ENCODE data around the gene FAM124A.

DNA sequence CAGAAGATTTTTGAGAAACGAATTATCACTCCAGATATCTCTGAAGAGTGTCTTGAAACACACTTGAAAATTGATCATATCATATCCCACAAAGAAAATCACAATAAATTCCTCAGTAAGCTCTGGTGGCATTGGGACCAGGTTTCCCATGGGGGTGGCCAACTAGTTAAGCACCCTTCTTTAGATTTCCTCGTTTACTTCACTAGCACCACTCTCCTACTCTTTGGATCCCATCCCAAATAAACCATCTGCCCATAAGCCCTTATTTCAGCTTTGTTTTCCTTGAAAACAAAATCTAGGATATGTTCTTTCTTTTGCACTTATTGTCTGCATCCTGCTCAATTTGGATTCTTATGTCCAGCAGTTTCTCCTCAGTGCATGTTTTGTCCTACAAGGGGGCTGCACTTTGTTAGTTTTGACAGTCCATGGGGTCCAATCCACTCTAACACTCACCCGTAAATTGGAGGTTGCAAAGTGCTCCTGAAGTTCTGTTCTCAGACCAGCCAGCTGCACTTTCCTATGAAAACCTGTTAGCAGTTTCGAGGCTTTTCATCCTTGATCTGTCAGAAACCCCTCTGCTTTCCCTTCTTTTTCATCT, 40.3 kb upstream of the FAM124A start:
- no peak for TF ChIP-seq POLR2A (IDR thresholded peaks at IDR 0.05)
- TF ChIP-seq, protein P1, sequence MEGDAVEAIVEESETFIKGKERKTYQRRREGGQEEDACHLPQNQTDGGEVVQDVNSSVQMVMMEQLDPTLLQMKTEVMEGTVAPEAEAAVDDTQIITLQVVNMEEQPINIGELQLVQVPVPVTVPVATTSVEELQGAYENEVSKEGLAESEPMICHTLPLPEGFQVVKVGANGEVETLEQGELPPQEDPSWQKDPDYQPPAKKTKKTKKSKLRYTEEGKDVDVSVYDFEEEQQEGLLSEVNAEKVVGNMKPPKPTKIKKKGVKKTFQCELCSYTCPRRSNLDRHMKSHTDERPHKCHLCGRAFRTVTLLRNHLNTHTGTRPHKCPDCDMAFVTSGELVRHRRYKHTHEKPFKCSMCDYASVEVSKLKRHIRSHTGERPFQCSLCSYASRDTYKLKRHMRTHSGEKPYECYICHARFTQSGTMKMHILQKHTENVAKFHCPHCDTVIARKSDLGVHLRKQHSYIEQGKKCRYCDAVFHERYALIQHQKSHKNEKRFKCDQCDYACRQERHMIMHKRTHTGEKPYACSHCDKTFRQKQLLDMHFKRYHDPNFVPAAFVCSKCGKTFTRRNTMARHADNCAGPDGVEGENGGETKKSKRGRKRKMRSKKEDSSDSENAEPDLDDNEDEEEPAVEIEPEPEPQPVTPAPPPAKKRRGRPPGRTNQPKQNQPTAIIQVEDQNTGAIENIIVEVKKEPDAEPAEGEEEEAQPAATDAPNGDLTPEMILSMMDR (IDR thresholded peaks at IDR 0.05) = no peak
